GM18867 (cell line): ENCODE results near the gene RNF144B.

Source experiments
- ATAC-seq: cut with Tn5 transposase; IDR thresholded peaks from one replicate; pipeline ENCODE4 v1.9.1; 2021; ENCODE audit warnings: mild to moderate bottlenecking, moderate library complexity; ENCODE audit not compliant: unreplicated experiment

RNF144B gene

DNA sequence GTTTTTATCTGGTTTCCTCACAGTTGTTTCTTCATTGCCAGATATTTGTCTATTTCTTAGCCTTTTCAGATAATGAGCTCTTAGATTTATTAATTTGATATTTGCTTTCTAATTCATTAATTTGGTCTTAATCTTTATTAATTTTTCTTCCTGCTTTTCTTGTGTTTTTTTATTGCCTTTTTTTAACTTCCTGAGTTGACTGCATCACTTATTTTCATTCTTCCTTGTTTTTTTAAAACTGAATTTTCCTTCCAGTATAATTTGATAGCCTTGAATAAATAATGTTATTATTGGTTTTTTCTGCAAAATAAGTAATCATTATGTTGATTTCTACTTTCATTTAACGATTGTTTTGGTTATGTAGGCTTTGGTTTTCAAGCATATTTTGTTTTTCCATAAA, 91.5 kb downstream of the RNF144B start:
- no peak for ATAC-seq

GRCh38 chr6:18481870-18482269, 94.7 kb downstream of the RNF144B start:
- ATAC-seq: no peak

DNA sequence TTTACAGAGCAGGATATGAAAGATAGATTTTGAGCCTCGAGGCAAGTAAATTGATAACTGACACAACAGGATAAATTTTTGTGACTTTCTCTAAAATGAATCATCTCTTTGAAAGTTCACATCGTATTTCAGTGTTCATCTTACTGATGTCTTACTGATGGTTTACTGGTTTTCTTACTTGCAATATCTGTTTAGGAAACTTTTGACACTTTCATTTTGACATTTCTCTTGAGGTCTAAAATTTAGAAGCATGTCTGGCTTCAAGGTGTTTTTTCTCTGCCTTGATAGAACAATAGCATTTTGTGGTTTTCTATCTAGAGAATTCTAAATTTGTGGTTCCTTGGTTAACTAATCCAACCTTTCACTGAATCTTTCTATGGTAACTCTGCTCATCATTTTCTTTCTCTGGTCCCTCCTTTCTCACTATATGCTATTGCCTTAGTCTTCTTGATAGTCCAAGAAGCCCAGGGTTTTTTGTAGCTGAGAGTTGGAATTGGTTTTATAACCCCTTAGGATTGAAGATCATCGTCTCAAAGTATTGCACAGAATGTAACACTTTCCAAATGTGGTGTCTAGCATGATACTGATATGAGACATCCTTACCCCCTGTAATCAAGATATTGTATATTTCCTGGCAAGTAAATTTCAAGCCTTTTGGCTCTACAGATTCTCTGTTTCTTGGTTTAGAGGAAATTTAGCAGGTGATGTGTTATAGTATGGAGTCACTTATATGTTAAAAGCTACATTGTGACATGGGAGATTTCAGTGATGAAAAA, 98.7 kb downstream of the RNF144B start:
- ATAC-seq: no peak

DNA sequence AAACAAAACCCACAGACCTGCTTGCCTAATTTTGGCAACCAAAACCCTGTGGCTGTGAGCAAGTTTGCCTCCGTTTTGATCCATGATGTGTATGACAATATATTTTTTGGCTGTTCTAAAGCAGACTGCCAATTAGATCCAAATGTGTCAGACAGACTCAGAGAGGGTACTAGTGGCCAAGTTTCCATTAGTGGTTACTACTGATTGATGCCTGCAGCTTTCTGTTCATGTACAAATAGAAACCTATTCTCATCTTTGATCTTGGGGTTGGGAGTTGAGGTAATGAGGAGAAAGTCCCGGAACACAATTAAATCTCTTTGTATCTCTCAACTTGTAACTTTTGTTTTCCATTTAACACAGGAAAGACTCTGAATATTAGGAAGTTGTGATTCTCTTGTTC, 100.9 kb downstream of the RNF144B start:
- no peak for ATAC-seq

DNA sequence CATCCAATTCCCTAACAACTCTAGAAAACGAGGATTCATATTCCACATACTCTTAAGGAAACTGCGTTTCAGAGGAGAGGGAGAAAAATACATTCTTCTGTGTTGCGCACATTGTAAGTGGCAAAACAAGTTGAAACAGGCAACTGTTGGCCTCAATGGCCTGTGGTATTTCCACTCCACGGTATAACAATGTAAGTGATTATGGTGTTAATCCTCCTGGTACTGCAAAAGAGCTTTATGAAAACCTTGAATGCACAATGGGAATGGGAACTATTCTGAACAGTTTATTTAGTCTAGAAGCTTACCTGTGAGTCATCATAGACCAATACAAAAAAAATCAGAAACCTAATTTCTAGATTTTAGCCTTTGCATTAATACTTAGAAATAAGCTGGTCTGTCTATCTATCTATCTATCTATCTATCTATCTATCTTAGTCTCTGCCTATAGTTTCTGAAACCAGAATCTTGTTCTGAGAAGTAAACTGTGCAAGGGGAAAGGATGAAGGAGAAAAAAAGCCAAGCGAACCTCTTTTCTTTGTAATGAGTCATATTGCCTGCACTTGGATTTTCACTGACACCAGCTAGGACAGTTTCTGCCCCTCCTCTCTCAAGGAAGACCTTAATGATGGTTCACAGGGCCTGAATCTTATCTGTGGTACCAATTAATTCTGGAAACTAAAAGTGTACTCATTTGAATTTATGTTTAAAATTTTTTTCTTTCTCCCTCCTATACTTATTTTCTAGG, 101.5 kb downstream of the RNF144B start:
- no peak for ATAC-seq

DNA sequence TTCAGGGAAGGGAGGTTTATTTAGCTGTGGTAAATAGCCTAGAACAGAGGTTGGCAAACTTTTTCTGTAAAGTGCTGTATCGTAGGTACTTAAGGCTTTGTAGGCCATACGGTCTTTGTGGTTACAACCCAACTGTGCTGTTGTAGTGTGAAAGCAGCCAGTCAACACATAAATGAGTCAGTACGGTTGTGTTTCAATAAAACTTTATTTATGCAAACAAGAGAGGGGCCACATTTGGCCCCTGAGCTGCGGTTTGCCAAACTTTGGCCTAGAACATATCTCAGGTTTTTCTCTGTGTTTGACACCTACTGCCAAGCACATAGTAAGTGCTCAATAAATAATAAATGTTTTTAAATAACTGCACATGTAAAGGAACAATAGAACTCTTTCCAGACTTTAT, 102.2 kb downstream of the RNF144B start:
- ATAC-seq: no peak

GRCh38 chr6:18491308-18492045, 104.3 kb downstream of the RNF144B start:
- no peak for ATAC-seq

- ATAC-seq: no peak
Measured at GRCh38 chr6:18492972-18493371, 105.8 kb downstream of the RNF144B start.

- no peak for ATAC-seq
Measured at GRCh38 chr6:18493382-18493891, 106.3 kb downstream of the RNF144B start.

GRCh38 chr6:18493925-18494324, 106.8 kb downstream of the RNF144B start:
- ATAC-seq: no peak

DNA sequence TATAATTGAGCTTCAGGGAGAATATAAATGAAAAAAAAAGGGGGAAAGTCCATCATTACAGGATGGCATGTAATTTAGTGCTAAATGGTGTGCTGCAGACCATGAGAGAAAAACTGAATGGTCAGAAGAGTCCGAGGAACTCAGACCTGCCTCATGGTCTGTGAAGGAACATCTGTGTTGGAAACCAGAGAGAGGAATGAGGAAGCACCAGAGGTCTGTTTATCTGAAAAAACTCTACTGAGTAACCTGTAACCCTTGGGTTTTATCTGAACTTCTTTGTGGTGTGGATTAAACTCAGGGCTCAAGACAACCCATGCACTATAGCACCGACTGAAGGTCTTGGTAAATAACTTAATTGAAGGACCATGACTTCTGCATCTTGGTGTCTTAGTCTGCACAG, 108.1 kb downstream of the RNF144B start:
- no peak for ATAC-seq

GRCh38 chr6:18496462-18496861, 109.3 kb downstream of the RNF144B start:
- ATAC-seq: no peak

DNA sequence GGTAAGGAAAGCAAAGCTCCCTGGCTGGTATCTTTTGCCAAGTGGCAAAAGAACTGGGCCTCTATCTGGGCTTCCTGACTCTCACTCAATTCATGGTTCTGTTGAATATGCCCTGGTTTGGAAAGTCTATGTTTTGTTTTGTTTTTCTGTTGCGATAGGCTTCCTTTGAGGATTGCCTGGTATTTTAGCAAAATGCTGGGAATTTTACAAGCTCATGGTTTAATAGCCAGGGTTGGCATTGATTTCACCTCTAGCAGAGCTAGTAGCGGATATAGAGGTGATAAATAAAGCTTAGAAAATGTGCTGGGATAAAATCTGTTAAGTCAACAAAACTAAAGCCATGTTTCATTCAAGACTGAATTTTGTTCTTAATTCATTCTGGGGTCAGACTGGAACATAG, 109.9 kb downstream of the RNF144B start:
- ATAC-seq: no peak

- ATAC-seq: no peak
Measured at GRCh38 chr6:18498408-18498807, 111.3 kb downstream of the RNF144B start.

- ATAC-seq: no peak
Measured at GRCh38 chr6:18500921-18501662, 113.9 kb downstream of the RNF144B start.

GRCh38 chr6:18501663-18502013, 114.5 kb downstream of the RNF144B start:
- no peak for ATAC-seq

DNA sequence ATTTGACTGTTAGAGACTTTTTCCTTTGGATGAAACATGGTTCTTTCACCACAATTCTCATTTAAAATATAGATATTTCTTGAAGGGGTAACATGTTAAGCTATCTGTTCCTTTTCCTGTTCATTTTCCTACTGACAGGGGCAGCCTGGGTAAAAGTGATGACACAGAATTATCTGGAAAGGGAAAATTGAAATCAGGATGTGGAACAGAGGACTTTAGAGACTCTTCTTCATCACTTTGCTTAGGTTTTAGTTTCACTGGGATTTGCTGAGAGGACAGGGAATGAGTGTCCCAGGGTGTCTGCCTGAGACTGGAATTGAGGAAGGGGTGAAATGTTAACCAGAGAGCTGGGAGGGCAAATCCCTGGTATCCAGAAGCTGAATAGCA, 116.0 kb downstream of the RNF144B start:
- ATAC-seq: no peak

GRCh38 chr6:18503593-18504231, 116.6 kb downstream of the RNF144B start:
- peak; percentile 92 for ATAC-seq

DNA sequence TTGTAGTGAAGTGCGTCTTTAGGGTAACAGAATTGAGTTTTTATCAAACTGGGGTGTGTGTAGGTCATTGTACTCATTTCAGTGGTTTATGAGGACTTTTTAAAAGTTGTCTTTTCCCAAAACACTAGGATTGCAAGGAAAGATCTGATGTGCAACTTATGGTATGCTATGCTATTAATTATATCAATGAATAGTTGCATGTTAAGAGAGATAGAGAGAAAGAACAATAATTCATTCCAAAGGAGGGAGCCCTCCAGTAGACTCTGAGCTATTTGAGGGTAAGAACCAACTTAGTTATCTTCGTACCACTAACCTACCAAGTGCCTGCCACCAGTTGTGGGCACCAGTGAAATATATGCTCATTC, 117.1 kb downstream of the RNF144B start:
- ATAC-seq: no peak

DNA sequence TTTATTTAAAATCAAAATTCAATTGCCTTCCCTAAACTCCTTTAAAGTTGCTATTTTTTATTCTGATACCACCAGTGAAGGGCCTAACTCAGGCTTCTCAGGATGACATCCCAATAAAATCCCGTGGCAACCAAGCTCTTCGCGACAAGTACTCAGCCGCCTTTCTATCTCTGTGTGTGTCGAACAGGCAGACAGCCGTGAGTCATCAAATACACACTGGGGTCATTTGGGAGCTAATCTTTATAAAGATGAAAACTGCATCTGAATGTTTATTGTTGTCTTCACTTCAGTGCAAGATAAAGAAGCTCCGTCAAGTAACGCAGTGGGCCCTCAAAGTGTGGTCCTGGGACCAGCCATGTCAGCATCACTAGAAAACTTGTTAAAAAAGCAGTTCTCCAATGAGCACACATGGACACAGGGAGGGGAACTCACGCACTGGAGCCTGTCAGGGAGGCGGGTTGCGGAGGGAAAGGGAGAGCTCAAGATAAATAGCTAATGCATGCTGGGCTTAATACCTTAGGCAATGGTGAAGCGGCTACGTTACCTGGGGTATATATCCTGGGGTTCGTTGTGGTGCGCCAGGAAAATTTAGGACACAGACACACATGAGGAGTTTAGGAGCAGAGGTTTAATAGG, 119.3 kb downstream of the RNF144B start:
- no peak for ATAC-seq
